ENCODE results near the gene TNN. TPM values are rescaled to one million over a fixed set of nuclear protein-coding genes. Genes with fewer than 3 reads are reported as not detected.

TNN gene
- total and polyA plus RNA-seq, 12 donors: 0.11 to 0.50 (median 0.23) TPM; not detected in 2

DNA sequence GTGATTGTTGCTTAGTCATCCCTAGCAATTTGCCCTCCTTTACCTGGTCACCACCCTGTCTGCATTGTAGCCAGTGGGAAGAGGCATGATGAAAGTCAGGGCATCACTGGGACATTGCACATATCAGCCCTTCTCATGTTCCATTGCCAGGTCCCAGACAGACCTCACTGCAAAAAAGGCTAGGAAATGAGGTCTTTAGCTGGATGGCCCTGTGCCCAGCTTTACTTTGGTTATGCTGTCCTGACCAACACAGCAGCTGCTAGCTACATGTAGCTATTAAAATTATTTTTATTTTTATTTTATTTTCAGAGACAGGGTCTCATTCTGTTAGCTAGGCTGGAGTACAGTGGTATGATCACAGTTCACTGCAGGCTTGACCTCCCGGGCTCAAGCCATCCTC, 52.9 kb downstream of the TNN start:
- Histone ChIP-seq H3K27ac (no peak overlapping the region), H3K4me1 (replicated peaks in 1 of 2) (no peaks in the 10 kb centered on the region), H3K27me3 (no peaks in the 10 kb centered on the region), H3K4me3 (no peak overlapping the region), H3K9me3 (replicated peaks in 1 of 3) (no peaks in the 10 kb centered on the region), H3K36me3 (replicated peaks in 1 of 2) (no peaks in the 10 kb centered on the region)
- TF ChIP-seq POLR2A (IDR thresholded peaks at IDR 0.05): no peak
- TF ChIP-seq, protein P1, sequence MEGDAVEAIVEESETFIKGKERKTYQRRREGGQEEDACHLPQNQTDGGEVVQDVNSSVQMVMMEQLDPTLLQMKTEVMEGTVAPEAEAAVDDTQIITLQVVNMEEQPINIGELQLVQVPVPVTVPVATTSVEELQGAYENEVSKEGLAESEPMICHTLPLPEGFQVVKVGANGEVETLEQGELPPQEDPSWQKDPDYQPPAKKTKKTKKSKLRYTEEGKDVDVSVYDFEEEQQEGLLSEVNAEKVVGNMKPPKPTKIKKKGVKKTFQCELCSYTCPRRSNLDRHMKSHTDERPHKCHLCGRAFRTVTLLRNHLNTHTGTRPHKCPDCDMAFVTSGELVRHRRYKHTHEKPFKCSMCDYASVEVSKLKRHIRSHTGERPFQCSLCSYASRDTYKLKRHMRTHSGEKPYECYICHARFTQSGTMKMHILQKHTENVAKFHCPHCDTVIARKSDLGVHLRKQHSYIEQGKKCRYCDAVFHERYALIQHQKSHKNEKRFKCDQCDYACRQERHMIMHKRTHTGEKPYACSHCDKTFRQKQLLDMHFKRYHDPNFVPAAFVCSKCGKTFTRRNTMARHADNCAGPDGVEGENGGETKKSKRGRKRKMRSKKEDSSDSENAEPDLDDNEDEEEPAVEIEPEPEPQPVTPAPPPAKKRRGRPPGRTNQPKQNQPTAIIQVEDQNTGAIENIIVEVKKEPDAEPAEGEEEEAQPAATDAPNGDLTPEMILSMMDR (IDR thresholded peaks at IDR 0.05): no peak
- no peak for DNase-seq
- intact Hi-C loops (cut with DNase I): loop anchor here (5.0 kb wide), 1 partner anchor 88 kb away; no protein-coding TSS in a partner anchor
- 85 to 94% (median 91%) methylated on average over 1 of the region's 1 CpG for WGBS, 4 donors

DNA sequence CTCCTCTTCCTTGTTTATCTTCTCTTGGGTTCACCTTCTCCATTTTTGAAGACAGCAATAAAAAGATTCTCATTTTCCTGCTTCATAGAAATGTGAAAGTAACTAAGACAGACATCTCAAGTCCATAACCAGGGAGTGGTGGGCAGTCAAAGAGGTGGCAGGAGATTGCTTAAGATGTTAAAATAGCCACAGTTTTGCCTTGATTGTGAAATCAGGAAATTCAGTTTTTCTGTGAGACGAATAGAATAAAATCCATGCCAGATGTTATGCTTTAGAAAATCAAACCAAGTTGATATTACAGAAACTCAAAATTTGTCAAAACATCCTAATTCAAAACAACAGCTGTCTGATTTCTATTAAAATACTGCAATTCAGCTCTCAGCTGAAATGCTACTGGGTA, 57.2 kb downstream of the TNN start:
- WGBS, 4 donors: 20 to 35% (median 27%) methylated on average over 1 of the region's 1 CpG
- no peak for DNase-seq
- H3K27me3 ChIP-seq: no peaks in the 10 kb centered on the region
- intact Hi-C loops (cut with DNase I): loop anchor here (5.0 kb wide), 2 partner anchors 93 to 353 kb away; no protein-coding TSS in a partner anchor
- H3K4me1 ChIP-seq (replicated peaks in 1 of 2): no peaks in the 10 kb centered on the region
- H3K9me3 ChIP-seq (replicated peaks in 1 of 3): no peaks in the 10 kb centered on the region
- TF ChIP-seq, protein P1 (IDR thresholded peaks at IDR 0.05): no peak
- TF ChIP-seq POLR2A (IDR thresholded peaks at IDR 0.05): no peak
- no peaks in the 10 kb centered on the region for H3K36me3 ChIP-seq (replicated peaks in 1 of 2)
- H3K27ac ChIP-seq: peak overlapping the region in 1 of 5 donors; percentile 10
- no peak overlapping the region for H3K4me3 ChIP-seq

- intact Hi-C loops (cut with DNase I): loop anchor here in 1 of 2 donors (5.0 kb wide), 1 partner anchor 354 kb away; no protein-coding TSS in a partner anchor
- WGBS, 4 donors: 54 to 74% (median 60%) methylated on average over 4 of the region's 4 CpGs
These were observed 58.7 kb downstream of the TNN start for GRCh38 chr1:175126347-175126746.

DNA sequence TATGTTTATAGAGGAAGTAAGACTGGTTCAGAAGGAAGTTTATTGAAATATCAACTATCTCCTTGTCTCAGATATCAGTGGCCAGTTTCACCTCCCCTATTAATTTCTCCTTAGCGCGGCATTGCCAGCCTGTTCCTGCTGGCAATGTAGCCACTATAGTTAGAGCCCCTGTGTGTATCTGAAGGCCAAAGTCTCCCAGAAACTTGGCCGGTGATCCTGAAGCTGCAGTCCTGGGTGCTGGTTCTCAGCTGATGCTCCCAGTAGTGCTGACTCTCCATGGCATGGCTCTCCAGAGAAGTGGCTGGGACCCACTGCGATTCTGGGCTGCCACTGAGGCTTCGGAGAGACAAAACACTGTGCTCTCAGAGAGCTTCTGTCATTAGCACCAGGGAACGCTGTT, 59.9 kb downstream of the TNN start:
- intact Hi-C loops (cut with DNase I): loop anchor here in 1 of 2 donors (5.0 kb wide), 1 partner anchor 355 kb away; no protein-coding TSS in a partner anchor
- Histone ChIP-seq H3K4me1 (replicated peaks in 1 of 2) (no peaks in the 10 kb centered on the region), H3K9me3 (replicated peaks in 1 of 3) (no peaks in the 10 kb centered on the region)

More at GRCh38 chr1:175126347-175126746, 58.7 kb downstream of the TNN start:
- Histone ChIP-seq H3K4me3 (no peak overlapping the region), H3K36me3 (replicated peaks in 1 of 2) (no peaks in the 10 kb centered on the region), H3K4me1 (replicated peaks in 1 of 2) (no peaks in the 10 kb centered on the region), H3K9me3 (replicated peaks in 1 of 3) (no peaks in the 10 kb centered on the region), H3K27me3 (no peaks in the 10 kb centered on the region), H3K27ac (no peak overlapping the region)
- DNase-seq: peak in 1 of 7 donors; percentile 23
- TF ChIP-seq, protein P1 (IDR thresholded peaks at IDR 0.05): no peak
- no peak for TF ChIP-seq POLR2A (IDR thresholded peaks at IDR 0.05)

More for the DNA sequence above, 59.9 kb downstream of the TNN start:
- no peaks in the 10 kb centered on the region for H3K36me3 ChIP-seq (replicated peaks in 1 of 2)
- TF ChIP-seq, protein P1 (IDR thresholded peaks at IDR 0.05): no peak
- TF ChIP-seq POLR2A (IDR thresholded peaks at IDR 0.05): no peak
- 61 to 80% (median 74%) methylated on average over 3 to 6 of the region's 6 CpGs for WGBS, 4 donors
- H3K27me3 ChIP-seq: no peaks in the 10 kb centered on the region
- no peak for DNase-seq
- no peak overlapping the region for H3K4me3 ChIP-seq
- H3K27ac ChIP-seq: no peak overlapping the region
